Activated naive CD4-positive, alpha-beta T cell treated with Interleukin-2 at 50 U/mL for 16 hours (primary cell): ENCODE measurements around the gene DAZ4.
"Not testable (repeated sequence)": the region's sequence is repeated elsewhere in the genome, so short reads cannot be mapped to it uniquely, and the experiment has no call there.

Experiments
- DNase-seq: peaks from one replicate; pipeline ENCODE4 v3.0.0-alpha.2; 2020

Gene DAZ4

GRCh38 chrY:24833619-24834018 is at the start of gene DAZ4:
DAZ4 (plus strand) TSS chrY:24833919; CDS start chrY:24834127, 208 bp downstream.
- not testable (repeated sequence) for DNase-seq

- not testable (repeated sequence) for DNase-seq
These were observed 20.4 kb upstream of the DAZ4 start, which contains the start of gene DAZ3 for GRCh38 chrY:24813293-24813692. DAZ3 (minus strand) TSS chrY:24813393; CDS start chrY:24813185, 208 bp downstream.

- not testable (repeated sequence) for DNase-seq
These were observed 11.9 kb upstream of the DAZ4 start for GRCh38 chrY:24821836-24822235.

- not testable (repeated sequence) for DNase-seq
These were observed 9.4 kb upstream of the DAZ4 start for GRCh38 chrY:24824184-24824879.

- not testable (repeated sequence) for DNase-seq
These were observed 8.7 kb upstream of the DAZ4 start for GRCh38 chrY:24825069-24825468.
